ENCODE results near the gene MBNL1. TPM values are rescaled to one million over a fixed set of nuclear protein-coding genes. Genes with fewer than 3 reads are reported as not detected.

Gene MBNL1
- total RNA-seq, 6 experiments from 2014 or later, result 49.9 to 89.6 (median 63.2) TPM

DNA sequence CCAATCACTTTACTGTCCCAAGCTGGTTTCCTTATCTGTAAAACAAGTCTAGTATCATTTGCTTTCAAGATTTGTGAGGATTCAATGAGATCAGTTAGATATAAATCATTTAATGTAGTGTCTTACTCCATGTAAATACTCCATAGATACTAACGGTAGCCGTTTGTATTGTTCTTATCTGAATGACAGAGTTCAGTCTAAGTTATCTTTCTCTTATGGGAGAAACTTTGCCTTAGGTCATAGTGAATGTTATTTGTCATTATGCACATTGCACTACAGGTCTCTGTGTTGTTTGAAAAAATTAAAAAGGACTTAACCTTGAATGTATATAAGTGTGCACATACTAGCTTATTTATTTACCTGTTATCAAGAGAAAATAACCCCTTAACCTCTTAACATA lies 44.7 kb downstream of the MBNL1 start:
- TF ChIP-seq, protein P1, sequence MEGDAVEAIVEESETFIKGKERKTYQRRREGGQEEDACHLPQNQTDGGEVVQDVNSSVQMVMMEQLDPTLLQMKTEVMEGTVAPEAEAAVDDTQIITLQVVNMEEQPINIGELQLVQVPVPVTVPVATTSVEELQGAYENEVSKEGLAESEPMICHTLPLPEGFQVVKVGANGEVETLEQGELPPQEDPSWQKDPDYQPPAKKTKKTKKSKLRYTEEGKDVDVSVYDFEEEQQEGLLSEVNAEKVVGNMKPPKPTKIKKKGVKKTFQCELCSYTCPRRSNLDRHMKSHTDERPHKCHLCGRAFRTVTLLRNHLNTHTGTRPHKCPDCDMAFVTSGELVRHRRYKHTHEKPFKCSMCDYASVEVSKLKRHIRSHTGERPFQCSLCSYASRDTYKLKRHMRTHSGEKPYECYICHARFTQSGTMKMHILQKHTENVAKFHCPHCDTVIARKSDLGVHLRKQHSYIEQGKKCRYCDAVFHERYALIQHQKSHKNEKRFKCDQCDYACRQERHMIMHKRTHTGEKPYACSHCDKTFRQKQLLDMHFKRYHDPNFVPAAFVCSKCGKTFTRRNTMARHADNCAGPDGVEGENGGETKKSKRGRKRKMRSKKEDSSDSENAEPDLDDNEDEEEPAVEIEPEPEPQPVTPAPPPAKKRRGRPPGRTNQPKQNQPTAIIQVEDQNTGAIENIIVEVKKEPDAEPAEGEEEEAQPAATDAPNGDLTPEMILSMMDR (IDR thresholded peaks at IDR 0.05), result no peak
- no peak for TF ChIP-seq POLR2A (IDR thresholded peaks at IDR 0.05)
- no peak overlapping the region for H3K4me3 ChIP-seq
- H3K27me3 ChIP-seq, result no peaks in the 10 kb centered on the region
- 68% methylated on average over 2 of the region's 2 CpGs for WGBS (ENCODE audit: insufficient coverage, low coverage, low lambda C conversion rate, missing lambda C conversion rate)
- no peak for ATAC-seq
- no peak for DNase-seq
- H3K27ac ChIP-seq, result peak overlapping the region in 2 of 3 donors; percentile 42 to 59
- H3K36me3 ChIP-seq, result no peaks in the 10 kb centered on the region
- peaks cover 0 to 51% (median 13%) of the 10 kb centered on the region in 4 donors for H3K4me1 ChIP-seq
- intact Hi-C loops (cut with DNase I), result no loop called here
- H3K9me3 ChIP-seq, result no peaks in the 10 kb centered on the region

DNA sequence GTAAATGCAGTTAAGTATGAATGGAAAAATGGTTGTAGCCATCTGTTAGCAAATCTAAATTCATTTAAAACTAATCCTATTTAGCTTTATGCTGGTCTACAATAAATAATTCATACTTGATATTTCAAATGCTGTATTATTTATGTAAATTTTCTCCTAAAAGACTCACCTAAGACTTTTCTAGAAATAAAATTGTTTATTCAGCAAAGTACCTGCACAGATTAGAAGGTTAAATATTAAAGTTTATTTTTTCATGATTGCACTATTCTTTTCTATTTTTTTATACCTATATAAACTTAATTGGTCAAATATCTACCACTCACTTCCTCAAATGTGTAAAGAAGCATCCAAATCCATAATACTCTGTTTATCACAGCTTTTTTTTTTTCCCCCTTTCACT lies 45.2 kb downstream of the MBNL1 start:
- H3K27me3 ChIP-seq, result no peaks in the 10 kb centered on the region
- no peak for TF ChIP-seq POLR2A (IDR thresholded peaks at IDR 0.05)
- TF ChIP-seq, protein P1 (IDR thresholded peaks at IDR 0.05), result no peak
- H3K4me1 ChIP-seq, result peaks cover 0 to 47% (median 12%) of the 10 kb centered on the region in 4 donors
- no peaks in the 10 kb centered on the region for H3K9me3 ChIP-seq
- H3K4me3 ChIP-seq, result no peak overlapping the region
- no peaks in the 10 kb centered on the region for H3K36me3 ChIP-seq
- intact Hi-C loops (cut with DNase I), result no loop called here
- peak overlapping the region; percentile 42 to 72 (median 59) for H3K27ac ChIP-seq
- ATAC-seq (no peak), DNase-seq (no peak)

DNA sequence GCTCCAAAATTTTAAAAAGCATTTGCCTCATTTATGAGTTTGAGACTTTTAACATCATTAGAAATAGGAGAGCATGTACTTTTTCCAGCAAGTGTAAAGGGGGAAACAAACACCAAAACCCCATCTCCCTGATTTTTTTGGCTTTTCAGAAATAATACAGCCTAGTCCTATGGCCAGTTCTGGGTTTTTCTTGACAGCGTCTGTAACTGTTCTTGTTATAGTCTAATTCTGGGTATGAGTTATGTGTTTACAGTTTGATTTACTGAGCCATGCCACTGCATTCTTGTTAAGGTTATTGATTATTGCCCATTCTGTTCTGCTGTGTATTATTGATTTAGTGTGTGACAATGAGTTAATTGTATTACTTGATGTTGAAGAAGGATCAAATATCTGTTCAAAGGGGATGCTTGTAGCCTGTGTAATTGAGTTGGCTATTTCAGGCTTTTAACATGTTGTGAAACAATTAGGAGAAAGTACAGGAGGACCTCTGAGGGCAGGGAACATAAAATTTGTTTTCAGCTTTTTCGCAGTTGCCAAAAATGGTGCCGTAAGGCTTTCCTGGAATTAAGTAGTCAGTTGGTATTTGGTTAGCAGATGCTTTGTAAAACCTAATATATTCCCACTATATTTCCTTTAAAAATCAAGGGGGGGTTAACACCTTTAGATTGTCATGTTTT lies 46.1 kb downstream of the MBNL1 start:
- H3K27ac ChIP-seq, result peak overlapping the region; percentile 42 to 72 (median 59)
- H3K9me3 ChIP-seq, result no peaks in the 10 kb centered on the region
- ATAC-seq (peak; percentile 80 to 87 (median 85)), DNase-seq (no peak)
- peaks cover 0 to 40% (median 8%) of the 10 kb centered on the region in 4 donors for H3K4me1 ChIP-seq
- 56% methylated on average over 3 of the region's 3 CpGs for WGBS (ENCODE audit: insufficient coverage, low coverage, low lambda C conversion rate, missing lambda C conversion rate)
- no peaks in the 10 kb centered on the region for H3K36me3 ChIP-seq
- no peaks in the 10 kb centered on the region for H3K27me3 ChIP-seq
- H3K4me3 ChIP-seq, result no peak overlapping the region
- intact Hi-C loops (cut with DNase I), result no loop called here
- TF ChIP-seq, protein P1 (IDR thresholded peaks at IDR 0.05), result no peak
- TF ChIP-seq POLR2A (IDR thresholded peaks at IDR 0.05), result no peak

DNA sequence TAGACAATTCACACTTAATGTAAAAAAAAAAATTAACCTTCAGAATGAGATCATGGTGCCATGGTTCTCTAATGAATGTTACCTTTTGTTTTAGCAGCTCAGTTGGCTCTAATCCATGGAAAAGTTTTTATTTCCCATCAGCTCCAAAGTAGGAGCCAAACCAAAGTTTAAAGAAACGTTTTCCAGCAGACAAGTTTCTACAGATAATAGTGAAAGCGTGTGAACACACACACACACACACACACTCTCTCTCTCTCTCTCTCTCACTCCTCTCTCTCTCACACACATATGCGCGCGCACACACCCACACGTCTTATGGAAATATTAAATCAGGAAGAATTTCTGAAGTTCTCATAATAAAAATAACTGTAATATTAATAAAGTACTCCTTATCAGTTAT lies 46.9 kb downstream of the MBNL1 start:
- WGBS (ENCODE audit: insufficient coverage, low coverage, low lambda C conversion rate, missing lambda C conversion rate), result 42% methylated on average over 6 of the region's 6 CpGs
- peaks cover 0 to 39% (median 8%) of the 10 kb centered on the region in 4 donors for H3K4me1 ChIP-seq
- H3K36me3 ChIP-seq, result no peaks in the 10 kb centered on the region
- intact Hi-C loops (cut with DNase I), result no loop called here
- peak; percentile 62 to 80 (median 67) for ATAC-seq
- H3K27me3 ChIP-seq, result no peaks in the 10 kb centered on the region
- no peak for TF ChIP-seq POLR2A (IDR thresholded peaks at IDR 0.05)
- TF ChIP-seq, protein P1 (IDR thresholded peaks at IDR 0.05), result no peak
- no peak overlapping the region for H3K4me3 ChIP-seq
- H3K27ac ChIP-seq, result peak overlapping the region; percentile 42 to 72 (median 59)
- no peak for DNase-seq
- H3K9me3 ChIP-seq, result no peaks in the 10 kb centered on the region
